Measurements from ENCODE around the gene RAP1A. TPM values are rescaled to one million over a fixed set of nuclear protein-coding genes. Genes with fewer than 3 reads are reported as not detected.

Gene RAP1A
- total RNA-seq, 1 experiment from 2014 or later = 26.7 TPM

DNA sequence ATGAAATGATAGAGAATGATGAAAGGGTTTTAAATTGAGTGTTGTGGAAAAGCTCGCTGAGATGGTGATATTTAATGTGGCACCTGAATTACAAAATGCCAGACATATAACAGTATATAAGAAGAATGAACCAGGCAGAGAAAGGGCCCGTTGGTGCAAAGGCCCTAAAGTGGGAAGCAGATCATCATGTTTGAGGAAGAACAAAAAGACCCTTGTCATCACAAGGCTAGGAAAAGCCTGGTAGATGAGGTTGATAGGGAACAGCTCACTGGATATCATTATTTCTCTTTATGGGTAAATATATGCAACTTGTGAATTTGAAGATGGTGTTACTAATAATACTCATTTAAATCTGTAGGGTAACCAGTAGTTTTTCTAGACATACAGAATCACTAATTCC, 11.0 kb downstream of the RAP1A start:
- no peaks in the 10 kb centered on the region for H3K9me3 Mint-ChIP-seq
- Histone ChIP-seq H2BK20ac (ENCODE audit: low read depth, low read length, poor library complexity, severe bottlenecking) (no peak overlapping the region), H3K79me1 (ENCODE audit: insufficient read depth, low read depth, low read length, poor library complexity, severe bottlenecking) (peaks cover 5% of the 10 kb centered on the region), H3K23me2 (ENCODE audit: insufficient read length, low read depth, low read length, poor library complexity, severe bottlenecking) (no peaks in the 10 kb centered on the region), H3K27ac (ENCODE audit: insufficient read length, low read depth, low read length) (no peak overlapping the region), H3K4me2 (ENCODE audit: insufficient read depth, insufficient read length, low read length) (no peak overlapping the region), H3K14ac (ENCODE audit: insufficient read depth, low read length) (no peak overlapping the region), H4K20me1 (ENCODE audit: control insufficient read depth, insufficient read depth, insufficient read length) (no peaks in the 10 kb centered on the region), H2BK15ac (ENCODE audit: low read depth, low read length) (no peak overlapping the region), H4K91ac (ENCODE audit: insufficient read length, low read depth, low read length) (no peak overlapping the region), H2BK5ac (ENCODE audit: insufficient read length, low read length) (no peak overlapping the region), H3K79me2 (ENCODE audit: insufficient read depth, low read length) (peaks cover 8% of the 10 kb centered on the region), H3K56ac (ENCODE audit: insufficient read length, low read depth, low read length) (no peak overlapping the region), H4K8ac (replicated peaks; ENCODE audit: insufficient read length, low read depth, low read length) (no peak overlapping the region), H2BK12ac (ENCODE audit: insufficient read length, low read depth, low read length) (no peak overlapping the region), H3K23ac (ENCODE audit: insufficient read length, low read depth, low read length) (no peak overlapping the region), H3K9ac (ENCODE audit: extremely low read depth, insufficient read length, low read length) (no peak overlapping the region), H2AFZ (ENCODE audit: low read length) (no peak overlapping the region), H3K4me1 (ENCODE audit: insufficient read depth, low read length) (0 out of 2 replicates have a peak, but pooled peaks cover 2% of the 10 kb centered on the region), H3K27me3 (ENCODE audit: insufficient read depth, low read length) (no peaks in the 10 kb centered on the region), H2AK5ac (ENCODE audit: insufficient read length, low read length) (no peak overlapping the region), H3K9me3 (ENCODE audit: control insufficient read depth, low read depth, low read length) (no peaks in the 10 kb centered on the region), H3K4ac (ENCODE audit: low read depth, low read length) (no peak overlapping the region), H3K18ac (ENCODE audit: insufficient read length, low read depth, low read length) (no peak overlapping the region), H2BK120ac (ENCODE audit: low read depth, low read length, poor library complexity, severe bottlenecking) (no peak overlapping the region), H4K5ac (ENCODE audit: insufficient read length, low read depth, low read length) (no peak overlapping the region), H3T11ph (ENCODE audit: low read length) (no peak overlapping the region)
- no peak overlapping the region for H3K4me3 Mint-ChIP-seq
- H3K27ac Mint-ChIP-seq = no peak overlapping the region
- H3K36me3 Mint-ChIP-seq (ENCODE audit: insufficient read depth in 1 of 3, low read depth in 3 of 3) = no peaks in the 10 kb centered on the region; a peak in 1 of 7 replicates
- no peaks in the 10 kb centered on the region for H3K27me3 Mint-ChIP-seq (ENCODE audit: low read depth)
- DNase-seq = no peak
- peaks cover 13 to 14% of the 10 kb centered on the region in 2 experiments for H3K4me1 Mint-ChIP-seq
- 100% methylated on average over 1 of the region's 2 CpGs for WGBS (ENCODE audit: extremely low coverage, insufficient read length, low lambda C conversion rate)
- TF ChIP-seq, protein P1, sequence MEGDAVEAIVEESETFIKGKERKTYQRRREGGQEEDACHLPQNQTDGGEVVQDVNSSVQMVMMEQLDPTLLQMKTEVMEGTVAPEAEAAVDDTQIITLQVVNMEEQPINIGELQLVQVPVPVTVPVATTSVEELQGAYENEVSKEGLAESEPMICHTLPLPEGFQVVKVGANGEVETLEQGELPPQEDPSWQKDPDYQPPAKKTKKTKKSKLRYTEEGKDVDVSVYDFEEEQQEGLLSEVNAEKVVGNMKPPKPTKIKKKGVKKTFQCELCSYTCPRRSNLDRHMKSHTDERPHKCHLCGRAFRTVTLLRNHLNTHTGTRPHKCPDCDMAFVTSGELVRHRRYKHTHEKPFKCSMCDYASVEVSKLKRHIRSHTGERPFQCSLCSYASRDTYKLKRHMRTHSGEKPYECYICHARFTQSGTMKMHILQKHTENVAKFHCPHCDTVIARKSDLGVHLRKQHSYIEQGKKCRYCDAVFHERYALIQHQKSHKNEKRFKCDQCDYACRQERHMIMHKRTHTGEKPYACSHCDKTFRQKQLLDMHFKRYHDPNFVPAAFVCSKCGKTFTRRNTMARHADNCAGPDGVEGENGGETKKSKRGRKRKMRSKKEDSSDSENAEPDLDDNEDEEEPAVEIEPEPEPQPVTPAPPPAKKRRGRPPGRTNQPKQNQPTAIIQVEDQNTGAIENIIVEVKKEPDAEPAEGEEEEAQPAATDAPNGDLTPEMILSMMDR (conservative IDR thresholded peaks at IDR 0.05) = no peak
